HL-60 (cell line): Measurements from ENCODE around the gene CDC6.

Source experiments
- DNase-seq, 2 experiments: peaks; one replicate each; pipeline ENCODE4 v3.0.0-alpha.2; 2010 to 2020; ENCODE audit warnings: low read depth in 1 of 2, low spot score in 1 of 2
- H3K27ac ChIP-seq: fragments of 250-450 bp; sonication (Bioruptor Pico); replicated peaks from 2 replicates; pipeline ENCODE4 v1.5.1; 2020; ENCODE audit warnings: mild to moderate bottlenecking, moderate library complexity
- H3K27me3 ChIP-seq: fragments of 250-450 bp; sonication (Bioruptor Pico); 2 replicates; pipeline ENCODE4 v1.5.1; 2021; ENCODE audit warnings: mild to moderate bottlenecking, moderate library complexity; ENCODE audit not compliant: insufficient read depth, poor library complexity, severe bottlenecking
- H3K4me3 ChIP-seq: replicated peaks from 2 replicates; pipeline ENCODE4 v1.5.1; 2011; ENCODE audit warnings: mild to moderate bottlenecking, control low read depth, low read length; ENCODE audit not compliant: insufficient read depth
- GABPA ChIP-seq: IDR thresholded peaks from 2 replicates; pipeline ENCODE4 v1.6.1; 2012; ENCODE audit warnings: low read depth
- POLR2AphosphoS5 ChIP-seq: IDR thresholded peaks from 2 replicates; pipeline ENCODE4 v1.6.1; 2012; ENCODE audit warnings: low read depth
- SPI1 ChIP-seq: IDR thresholded peaks from 2 replicates; pipeline ENCODE4 v1.6.1; 2012; ENCODE audit warnings: low read depth, mild to moderate bottlenecking, borderline replicate concordance
- TF ChIP-seq, protein P1 (sequence below): IDR thresholded peaks from 2 replicates; pipeline ENCODE4 v1.6.1; 2012; ENCODE audit warnings: low read depth; ENCODE audit not compliant: insufficient replicate concordance
- TF ChIP-seq, protein P2 (sequence below): IDR thresholded peaks from one replicate; pipeline ENCODE4 v1.5.1; 2011; ENCODE audit warnings: low read length, control low read depth, inconsistent platforms; ENCODE audit not compliant: insufficient read depth

CDC6 gene

DNA sequence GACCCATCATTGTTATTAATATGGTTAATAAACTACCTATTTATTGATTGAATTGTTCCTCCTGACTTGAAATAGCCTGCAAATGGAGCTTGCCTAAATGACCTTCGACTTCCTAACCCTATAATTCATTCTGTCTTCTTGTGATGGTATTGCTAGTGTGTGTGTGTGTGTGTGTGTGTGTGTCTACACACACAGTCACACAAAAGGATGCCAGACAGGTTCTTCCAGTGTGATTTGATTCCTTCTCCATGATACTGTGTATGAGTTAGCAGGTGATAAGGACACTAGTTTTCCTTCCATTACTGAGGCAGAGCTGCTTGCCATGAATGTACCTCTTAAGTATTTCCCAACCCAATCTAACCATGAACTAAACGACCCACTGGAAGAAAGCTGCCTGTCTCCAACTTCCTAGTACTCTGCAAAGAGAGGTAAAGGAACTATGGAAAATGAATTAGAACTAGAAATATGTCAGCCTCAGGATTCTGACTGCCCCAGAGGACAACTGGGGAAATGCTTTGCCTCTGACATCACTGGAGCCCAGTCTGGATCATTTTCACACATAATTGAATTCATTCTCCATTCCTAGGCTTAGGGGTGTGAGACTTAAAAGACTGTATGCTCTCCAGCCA lies 3.5 kb upstream of the CDC6 start:
- Histone ChIP-seq H3K4me3 (no peak overlapping the region), H3K27me3 (no peaks in the 10 kb centered on the region), H3K27ac (no peak overlapping the region)
- TF ChIP-seq, protein P1, sequence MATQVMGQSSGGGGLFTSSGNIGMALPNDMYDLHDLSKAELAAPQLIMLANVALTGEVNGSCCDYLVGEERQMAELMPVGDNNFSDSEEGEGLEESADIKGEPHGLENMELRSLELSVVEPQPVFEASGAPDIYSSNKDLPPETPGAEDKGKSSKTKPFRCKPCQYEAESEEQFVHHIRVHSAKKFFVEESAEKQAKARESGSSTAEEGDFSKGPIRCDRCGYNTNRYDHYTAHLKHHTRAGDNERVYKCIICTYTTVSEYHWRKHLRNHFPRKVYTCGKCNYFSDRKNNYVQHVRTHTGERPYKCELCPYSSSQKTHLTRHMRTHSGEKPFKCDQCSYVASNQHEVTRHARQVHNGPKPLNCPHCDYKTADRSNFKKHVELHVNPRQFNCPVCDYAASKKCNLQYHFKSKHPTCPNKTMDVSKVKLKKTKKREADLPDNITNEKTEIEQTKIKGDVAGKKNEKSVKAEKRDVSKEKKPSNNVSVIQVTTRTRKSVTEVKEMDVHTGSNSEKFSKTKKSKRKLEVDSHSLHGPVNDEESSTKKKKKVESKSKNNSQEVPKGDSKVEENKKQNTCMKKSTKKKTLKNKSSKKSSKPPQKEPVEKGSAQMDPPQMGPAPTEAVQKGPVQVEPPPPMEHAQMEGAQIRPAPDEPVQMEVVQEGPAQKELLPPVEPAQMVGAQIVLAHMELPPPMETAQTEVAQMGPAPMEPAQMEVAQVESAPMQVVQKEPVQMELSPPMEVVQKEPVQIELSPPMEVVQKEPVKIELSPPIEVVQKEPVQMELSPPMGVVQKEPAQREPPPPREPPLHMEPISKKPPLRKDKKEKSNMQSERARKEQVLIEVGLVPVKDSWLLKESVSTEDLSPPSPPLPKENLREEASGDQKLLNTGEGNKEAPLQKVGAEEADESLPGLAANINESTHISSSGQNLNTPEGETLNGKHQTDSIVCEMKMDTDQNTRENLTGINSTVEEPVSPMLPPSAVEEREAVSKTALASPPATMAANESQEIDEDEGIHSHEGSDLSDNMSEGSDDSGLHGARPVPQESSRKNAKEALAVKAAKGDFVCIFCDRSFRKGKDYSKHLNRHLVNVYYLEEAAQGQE: no peak
- TF ChIP-seq, protein P2, sequence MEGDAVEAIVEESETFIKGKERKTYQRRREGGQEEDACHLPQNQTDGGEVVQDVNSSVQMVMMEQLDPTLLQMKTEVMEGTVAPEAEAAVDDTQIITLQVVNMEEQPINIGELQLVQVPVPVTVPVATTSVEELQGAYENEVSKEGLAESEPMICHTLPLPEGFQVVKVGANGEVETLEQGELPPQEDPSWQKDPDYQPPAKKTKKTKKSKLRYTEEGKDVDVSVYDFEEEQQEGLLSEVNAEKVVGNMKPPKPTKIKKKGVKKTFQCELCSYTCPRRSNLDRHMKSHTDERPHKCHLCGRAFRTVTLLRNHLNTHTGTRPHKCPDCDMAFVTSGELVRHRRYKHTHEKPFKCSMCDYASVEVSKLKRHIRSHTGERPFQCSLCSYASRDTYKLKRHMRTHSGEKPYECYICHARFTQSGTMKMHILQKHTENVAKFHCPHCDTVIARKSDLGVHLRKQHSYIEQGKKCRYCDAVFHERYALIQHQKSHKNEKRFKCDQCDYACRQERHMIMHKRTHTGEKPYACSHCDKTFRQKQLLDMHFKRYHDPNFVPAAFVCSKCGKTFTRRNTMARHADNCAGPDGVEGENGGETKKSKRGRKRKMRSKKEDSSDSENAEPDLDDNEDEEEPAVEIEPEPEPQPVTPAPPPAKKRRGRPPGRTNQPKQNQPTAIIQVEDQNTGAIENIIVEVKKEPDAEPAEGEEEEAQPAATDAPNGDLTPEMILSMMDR: no peak
- no peak for TF ChIP-seq GABPA
- TF ChIP-seq SPI1: no peak
- no peak for TF ChIP-seq POLR2AphosphoS5
- DNase-seq: no peak

DNA sequence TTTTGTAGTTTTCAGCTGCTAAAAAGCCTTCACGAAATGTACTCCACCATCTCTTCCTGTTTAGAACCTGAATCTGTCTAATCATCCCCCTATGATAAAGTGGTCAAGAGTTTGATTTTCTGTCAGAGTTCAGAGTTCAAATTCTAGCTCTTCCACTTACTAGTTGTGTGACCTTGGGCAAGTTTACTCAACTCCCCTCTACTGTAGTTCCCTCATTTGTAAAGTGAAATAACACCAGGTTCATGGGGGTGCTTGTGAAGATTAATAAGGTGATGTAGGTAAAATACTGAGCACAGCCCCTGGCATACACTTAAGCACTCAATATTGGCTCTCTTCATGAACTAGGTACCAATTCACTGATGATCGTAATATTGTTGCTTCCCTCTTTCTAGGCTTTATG lies 1.2 kb upstream of the CDC6 start:
- DNase-seq: no peak
- Histone ChIP-seq H3K27me3 (no peaks in the 10 kb centered on the region), H3K27ac (no peak overlapping the region), H3K4me3 (no peak overlapping the region)
- TF ChIP-seq SPI1: no peak
- no peak for TF ChIP-seq GABPA
- TF ChIP-seq, protein P1: no peak
- no peak for TF ChIP-seq POLR2AphosphoS5
- TF ChIP-seq, protein P2: no peak

DNA sequence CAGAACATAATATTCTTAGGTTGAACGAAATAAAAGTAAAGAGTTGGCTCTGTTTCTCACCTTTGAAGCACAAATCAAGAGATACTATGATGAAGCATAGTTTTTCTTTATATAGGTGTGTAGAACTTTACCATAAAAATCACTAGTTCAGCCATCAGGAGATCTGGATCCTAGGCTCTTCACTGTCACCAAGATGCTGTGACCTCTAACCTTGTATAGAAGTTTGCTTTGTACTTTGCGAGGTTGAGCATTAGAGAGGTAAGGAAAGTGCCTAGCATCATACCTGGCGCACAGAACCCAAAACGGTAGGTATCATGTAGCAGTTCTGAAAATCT lies 553 bp upstream of the CDC6 start:
- Histone ChIP-seq H3K4me3 (no peak overlapping the region), H3K27me3 (no peaks in the 10 kb centered on the region), H3K27ac (no peak overlapping the region)
- no peak for DNase-seq
- TF ChIP-seq, protein P2: no peak
- TF ChIP-seq POLR2AphosphoS5 (no peak), SPI1 (no peak), GABPA (no peak)
- TF ChIP-seq, protein P1: no peak
